Sciatic nerve (tissue), 2 donors: ENCODE measurements around the gene FAM120A. TPM values are rescaled to one million over a fixed set of nuclear protein-coding genes. Genes with fewer than 3 reads are reported as not detected.

Experiments used
- ATAC-seq: fragments of 200-7000 bp; cut with Tn5 transposase; one replicate; pipeline ENCODE4 v1.9.1; 2020; ENCODE audit warnings: mild to moderate bottlenecking, moderate library complexity
- DNase-seq: peaks from one replicate; pipeline ENCODE4 v3.0.0-alpha.2; 2020; ENCODE audit warnings: low spot score
- intact Hi-C: fragments of 100-400 bp; cut with DNase I; formaldehyde crosslinking; loops from one replicate; pipeline ENCODE4 v1.14.2; 2022
- total RNA-seq: library from RNA; stranded (reverse); fragmentation: NEBNext Ultra II Directional; extraction: Animal tissue kit (Norgen Biotek cat#: 25700); gene quantifications from one replicate; pipeline ENCODE4 v1.2.1, GENCODE V29; 2021
- donor health status: DM: no; HTN: no; CAD: no.
- donor health status: DM: no; HTN: no; CAD: no.

FAM120A gene
- total RNA-seq, 1 donor from 2014 or later: 74.1 TPM

GRCh38 chr9:93536167-93536566, 84.7 kb downstream of the FAM120A start:
- no peak for ATAC-seq
- intact Hi-C loops: no loop called here

GRCh38 chr9:93536874-93537273, 85.4 kb downstream of the FAM120A start:
- ATAC-seq: no peak
- DNase-seq: no peak
- intact Hi-C loops: no loop called here

More at GRCh38 chr9:93536167-93536566, 84.7 kb downstream of the FAM120A start:
- no peak for DNase-seq

GRCh38 chr9:93540305-93540704, 88.8 kb downstream of the FAM120A start:
- intact Hi-C loops: no loop called here
- DNase-seq (no peak), ATAC-seq (no peak)

GRCh38 chr9:93541005-93541404, 89.5 kb downstream of the FAM120A start:
- no peak for ATAC-seq
- intact Hi-C loops: no loop called here
- no peak for DNase-seq

DNA sequence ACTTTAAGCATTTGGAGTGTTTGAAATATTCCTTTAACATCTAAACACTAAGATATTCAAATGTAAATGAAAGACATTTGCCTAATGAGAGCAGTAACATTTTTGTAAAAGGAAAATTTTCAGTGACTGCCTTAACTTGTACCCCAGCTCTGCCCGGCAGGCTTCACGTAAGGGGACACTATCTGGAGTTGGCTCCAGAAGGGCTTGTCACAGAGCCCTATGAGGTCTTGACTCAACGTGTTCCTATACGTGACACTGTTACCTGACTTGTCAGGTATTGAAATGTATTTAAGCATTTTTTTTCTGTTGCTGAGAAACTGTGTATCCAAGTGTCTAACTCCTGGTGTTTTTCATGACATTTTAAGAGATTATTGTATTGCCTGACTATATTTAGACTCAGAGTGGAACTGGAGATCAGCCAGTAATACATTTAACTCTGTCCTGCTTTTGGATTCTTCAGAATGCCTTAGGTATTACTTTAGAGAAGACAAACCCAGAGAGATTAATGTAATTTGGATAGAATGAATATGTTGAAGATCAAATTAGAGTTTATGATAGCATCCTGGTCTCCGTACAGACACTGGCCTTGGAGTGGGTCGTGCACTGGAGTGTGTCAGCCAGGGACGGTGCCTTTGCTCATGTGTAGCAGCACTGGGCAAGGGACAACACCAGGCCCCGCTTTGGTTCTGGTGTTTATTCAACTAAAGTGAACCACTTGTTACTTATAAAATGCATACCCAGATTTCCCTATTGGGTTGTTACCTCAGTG, 90.3 kb downstream of the FAM120A start:
- ATAC-seq: no peak
- DNase-seq: no peak
- intact Hi-C loops: no loop called here

DNA sequence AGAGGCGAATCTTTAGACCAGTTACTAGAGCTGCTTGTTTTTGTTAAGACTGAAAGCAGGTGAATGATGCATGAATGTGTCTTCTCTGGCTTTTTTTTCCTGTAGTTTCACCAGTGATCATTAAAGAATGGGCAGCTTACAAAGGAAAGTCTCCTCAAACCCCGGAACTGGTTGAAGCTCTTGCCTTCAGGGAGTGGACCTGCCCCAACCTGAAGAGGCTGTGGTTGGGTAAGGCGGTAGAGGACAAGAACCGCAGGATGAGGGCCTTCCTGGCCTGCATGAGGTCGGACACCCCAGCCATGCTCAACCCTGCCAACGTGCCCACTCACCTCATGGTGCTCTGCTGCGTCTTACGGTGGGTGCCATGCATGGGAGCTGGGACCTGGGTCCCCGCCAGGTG, 91.6 kb downstream of the FAM120A start:
- no peak for DNase-seq
- intact Hi-C loops: no loop called here

GRCh38 chr9:93546356-93546755, 94.9 kb downstream of the FAM120A start:
- no peak for ATAC-seq
- intact Hi-C loops: no loop called here
- no peak for DNase-seq

More for the DNA sequence above, 91.6 kb downstream of the FAM120A start:
- ATAC-seq: no peak

GRCh38 chr9:93549611-93550010, 98.1 kb downstream of the FAM120A start:
- intact Hi-C loops: no loop called here
- DNase-seq (no peak), ATAC-seq (no peak)

DNA sequence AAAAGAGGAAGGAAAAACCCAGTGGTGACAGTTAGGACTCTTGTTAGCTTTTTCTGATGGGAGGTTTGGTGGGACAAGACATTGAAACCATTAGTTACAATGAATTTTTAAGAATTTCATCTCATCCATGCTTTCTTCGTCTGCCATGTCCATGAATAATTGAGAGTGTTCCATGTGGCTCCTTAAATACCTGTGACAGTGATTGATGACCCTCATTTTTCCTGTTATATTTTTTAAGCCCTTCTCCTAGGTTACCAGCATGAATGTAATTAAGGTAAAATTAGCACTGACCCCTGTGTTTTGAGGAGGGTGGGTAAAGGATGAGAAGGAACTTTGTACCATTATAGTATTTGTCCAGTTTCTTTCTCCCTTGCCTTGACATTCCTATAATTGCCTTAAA, 101.4 kb downstream of the FAM120A start:
- intact Hi-C loops: no loop called here
- no peak for ATAC-seq
- no peak for DNase-seq

DNA sequence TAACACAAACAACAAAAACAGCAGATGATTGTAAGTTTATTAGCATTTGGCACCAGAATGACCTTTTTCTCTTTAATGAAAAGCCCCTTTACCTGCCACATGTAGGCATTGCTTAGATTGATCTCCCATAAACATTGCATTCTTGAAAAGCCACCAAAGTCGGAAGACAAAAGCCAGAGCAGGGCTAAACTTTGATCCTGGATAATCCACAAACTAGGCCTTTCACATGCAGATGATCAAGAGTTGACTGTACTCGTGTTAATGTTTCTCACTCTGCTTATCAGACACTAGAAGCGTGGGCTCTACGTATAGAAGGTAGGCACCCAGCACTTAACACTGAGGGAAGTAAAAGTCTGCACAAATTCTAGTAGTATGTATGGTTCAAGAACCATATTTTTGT, 103.9 kb downstream of the FAM120A start:
- DNase-seq: no peak
- no peak for ATAC-seq
- intact Hi-C loops: no loop called here

DNA sequence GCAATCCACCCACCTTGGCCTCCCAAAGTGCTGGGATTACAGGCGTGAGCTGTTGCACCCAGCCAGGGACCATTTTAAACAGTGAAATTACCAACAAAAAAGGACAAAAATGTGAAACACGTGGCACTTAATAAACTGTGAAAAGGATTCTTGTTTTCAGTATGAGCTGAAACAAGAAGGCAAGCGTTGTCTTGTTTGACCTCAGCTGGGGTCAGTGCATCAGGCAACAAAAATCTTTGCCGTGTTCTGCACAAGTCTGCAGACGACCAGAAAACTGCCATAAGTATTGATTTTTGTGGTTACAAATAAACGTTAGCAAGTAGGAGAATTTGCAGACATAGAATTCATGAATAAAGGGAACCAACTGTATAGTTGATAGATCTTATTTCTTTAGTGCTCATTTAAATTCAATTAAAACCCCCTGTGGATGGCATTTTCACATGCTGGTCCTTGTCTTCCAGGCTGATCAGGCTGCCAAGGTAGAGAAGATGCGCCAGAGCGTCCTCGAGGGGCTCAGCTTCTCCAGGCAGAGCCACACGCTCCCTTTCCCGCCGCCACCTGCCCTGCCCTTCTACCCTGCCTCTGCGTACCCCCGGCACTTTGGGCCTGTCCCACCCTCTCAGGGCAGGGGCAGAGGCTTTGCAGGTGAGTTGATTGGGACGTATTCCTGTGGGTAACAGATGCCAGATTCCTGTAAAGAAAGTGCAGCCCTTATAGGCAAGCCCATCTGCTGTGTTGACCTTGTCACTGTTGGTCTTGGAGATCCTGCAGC, 106.1 kb downstream of the FAM120A start:
- DNase-seq (no peak), ATAC-seq (peak; percentile 59)
- intact Hi-C loops: no loop called here

DNA sequence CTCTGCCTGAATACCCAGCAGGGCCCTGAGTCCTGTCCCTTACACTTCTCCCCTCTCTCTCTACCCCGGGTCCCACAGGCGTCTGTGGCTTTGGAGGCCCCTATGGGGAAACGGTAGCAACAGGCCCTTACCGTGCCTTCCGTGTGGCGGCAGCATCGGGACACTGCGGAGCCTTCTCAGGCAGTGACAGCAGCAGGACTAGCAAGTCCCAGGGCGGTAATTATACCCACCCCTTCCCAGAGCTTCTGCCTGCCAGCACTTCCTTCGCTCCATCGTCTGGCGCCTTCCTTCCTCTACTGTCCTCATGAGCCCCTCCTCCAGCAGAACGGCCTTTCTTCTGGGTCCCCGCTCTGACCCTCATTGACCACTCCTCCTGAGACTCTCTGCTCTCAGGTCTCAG, 107.0 kb downstream of the FAM120A start:
- intact Hi-C loops: no loop called here

DNA sequence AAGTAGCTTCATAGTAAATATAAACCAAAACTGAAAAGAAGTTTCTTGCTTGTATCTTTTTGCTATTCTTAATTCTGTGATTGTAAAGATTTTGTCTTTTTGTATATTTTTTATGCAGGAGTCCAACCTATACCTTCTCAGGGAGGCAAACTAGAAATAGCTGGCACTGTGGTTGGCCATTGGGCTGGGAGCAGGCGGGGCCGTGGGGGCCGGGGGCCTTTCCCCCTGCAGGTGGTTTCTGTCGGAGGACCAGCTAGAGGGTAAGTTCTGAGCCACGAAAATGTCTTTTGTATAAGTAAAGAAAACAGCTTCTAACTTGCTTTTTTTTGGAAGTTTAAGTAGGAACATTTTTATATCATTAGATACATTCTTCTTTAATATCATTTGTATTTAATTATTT, 109.5 kb downstream of the FAM120A start:
- intact Hi-C loops: no loop called here
- ATAC-seq: no peak
- DNase-seq: no peak

More for the DNA sequence above, 107.0 kb downstream of the FAM120A start:
- no peak for DNase-seq
- peak; percentile 17 for ATAC-seq

- no peak for ATAC-seq
- intact Hi-C loops: no loop called here
- no peak for DNase-seq
Measured at GRCh38 chr9:93562157-93562556, 110.7 kb downstream of the FAM120A start.

- DNase-seq (no peak), ATAC-seq (no peak)
- intact Hi-C loops: no loop called here
Measured at GRCh38 chr9:93565089-93565488, 113.6 kb downstream of the FAM120A start.

DNA sequence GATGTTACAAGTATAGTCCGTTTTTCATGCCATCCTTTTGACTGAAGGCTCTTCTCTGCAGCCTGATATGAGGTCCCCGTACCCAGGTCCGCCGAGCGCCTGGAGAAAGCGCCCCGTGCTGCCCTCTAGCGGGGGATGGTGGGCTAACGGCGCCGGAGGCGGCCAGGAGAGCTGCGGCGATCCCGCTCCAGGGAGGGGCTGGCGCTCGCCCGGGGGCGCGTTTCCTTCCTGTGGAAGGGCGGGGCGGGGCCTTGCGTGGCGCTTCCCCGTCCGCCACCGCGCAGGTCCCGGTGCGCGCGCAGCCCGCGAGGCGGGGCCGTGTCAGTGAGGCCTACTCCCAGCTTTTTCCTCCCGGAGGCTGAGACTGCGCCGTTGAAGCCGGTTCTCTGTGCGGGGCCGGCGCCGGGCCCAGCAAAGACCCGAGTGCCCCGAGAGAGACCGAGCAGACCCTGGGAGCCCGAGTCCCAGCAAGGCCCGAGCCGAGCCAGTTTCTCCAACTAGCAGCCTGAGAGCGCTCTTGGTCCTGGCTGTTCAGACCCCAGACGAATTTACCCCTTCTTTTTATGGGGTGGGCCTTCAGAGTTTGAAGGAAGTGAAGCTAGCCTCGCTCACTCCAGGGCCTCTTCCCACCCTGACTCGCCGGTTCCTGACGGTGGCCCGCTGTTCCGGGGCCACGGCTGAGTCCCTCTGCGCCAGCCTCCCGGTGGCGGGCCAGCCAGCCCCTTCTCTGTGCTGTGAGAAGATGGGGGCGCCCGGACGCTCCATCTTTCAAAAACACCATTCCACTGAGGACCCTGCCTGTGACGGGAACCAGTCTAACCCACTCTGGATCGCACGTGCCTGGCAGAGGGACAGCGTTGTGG, 115.2 kb downstream of the FAM120A start:
- ATAC-seq: peak; percentile 99
- intact Hi-C loops: no loop called here
- DNase-seq: peak; percentile 99

DNA sequence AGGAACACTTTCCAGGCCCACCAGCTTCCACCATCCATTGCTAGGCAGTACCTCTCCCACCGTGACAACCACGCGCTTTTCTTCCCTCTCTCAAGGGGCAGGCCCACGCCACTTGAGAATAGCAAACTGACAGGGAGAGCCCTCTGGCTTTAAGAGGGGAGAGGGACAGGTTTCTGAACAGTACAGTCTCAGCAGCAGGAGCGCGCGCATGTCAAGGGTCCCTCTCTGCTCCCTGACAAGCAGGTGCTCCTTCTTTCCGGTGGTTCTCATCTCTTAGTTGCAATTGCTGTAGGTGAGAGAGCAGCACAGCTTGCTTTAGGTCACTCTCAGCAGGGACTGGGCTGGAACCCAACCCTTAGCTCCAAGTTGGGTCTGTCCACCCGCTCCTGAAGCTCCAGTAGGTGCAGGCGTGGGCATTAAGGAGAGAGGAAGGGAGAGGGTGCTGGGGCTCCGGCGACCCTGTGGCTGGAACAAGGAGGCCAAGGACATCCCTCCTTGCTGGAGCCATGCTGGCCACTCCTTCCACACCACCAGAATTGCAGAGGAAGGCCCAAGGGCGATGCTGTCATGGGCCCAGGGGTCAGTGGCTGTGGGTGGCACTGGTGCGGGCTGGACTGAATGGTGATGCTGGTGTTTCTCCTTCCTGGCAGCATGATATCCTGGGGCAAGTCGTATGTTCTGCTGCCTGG, 115.9 kb downstream of the FAM120A start:
- no peak for DNase-seq
- intact Hi-C loops: no loop called here
- no peak for ATAC-seq

DNA sequence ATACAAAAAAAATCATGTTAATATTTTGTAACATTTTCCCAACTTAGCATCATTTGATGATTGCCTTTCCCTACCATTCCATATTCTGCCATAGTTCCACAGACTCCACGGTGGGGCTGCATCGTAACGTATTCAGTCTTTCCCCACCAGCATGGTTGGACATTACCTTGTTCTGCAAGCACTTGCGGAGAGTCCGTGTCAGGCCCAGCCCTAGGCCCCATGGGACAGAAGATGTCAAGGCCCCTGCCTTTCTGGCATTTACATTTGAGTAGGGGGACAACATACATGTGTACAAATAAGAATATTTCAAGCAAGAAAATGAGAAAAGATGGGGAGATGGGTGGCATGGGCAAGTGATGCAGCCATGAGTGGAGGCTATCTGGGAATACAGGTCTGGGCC, 116.7 kb downstream of the FAM120A start:
- intact Hi-C loops: no loop called here
- ATAC-seq (no peak), DNase-seq (no peak)

GRCh38 chr9:93569621-93570174, 118.2 kb downstream of the FAM120A start:
- DNase-seq (no peak), ATAC-seq (no peak)
- intact Hi-C loops: no loop called here
